Karpas-422 (cell line): ENCODE results near the gene TIMM44. TPM values are rescaled to one million over a fixed set of nuclear protein-coding genes. Genes with fewer than 3 reads are reported as not detected.

Source experiments
- DNase-seq: peaks from one replicate; pipeline ENCODE4 v3.0.0-alpha.2; 2015
- H2AFZ ChIP-seq: fragments of 200-600 bp; sonication (generic); 2 replicates; pipeline ENCODE4 v1.6.1; 2014; ENCODE audit warnings: antibody characterized with exemption, low read length, mixed read lengths
- H3K27ac ChIP-seq: fragments of 200-600 bp; sonication (generic); 2 replicates; pipeline ENCODE4 v1.5.1; 2014; ENCODE audit warnings: mild to moderate bottlenecking, low read length, moderate library complexity
- H3K27me3 ChIP-seq: fragments of 200-600 bp; sonication (generic); 2 replicates; pipeline ENCODE4 v1.6.1; 2014; ENCODE audit warnings: low read length, mixed read lengths
- H3K36me3 ChIP-seq: fragments of 200-600 bp; sonication (generic); 2 replicates; pipeline ENCODE4 v1.6.1; 2014; ENCODE audit warnings: low read length, mixed read lengths; ENCODE audit not compliant: insufficient read depth
- H3K4me1 ChIP-seq: fragments of 200-600 bp; sonication (generic); 2 replicates; pipeline ENCODE4 v1.6.1; 2014; ENCODE audit warnings: mild to moderate bottlenecking, low read length, mixed read lengths
- H3K4me2 ChIP-seq: fragments of 200-600 bp; sonication (generic); 2 replicates; pipeline ENCODE4 v1.6.1; 2014; ENCODE audit warnings: low read length, low read depth, mild to moderate bottlenecking; ENCODE audit not compliant: poor library complexity, severe bottlenecking
- H3K4me3 ChIP-seq: fragments of 200-600 bp; sonication (generic); 2 replicates; pipeline ENCODE4 v1.5.1; 2014; ENCODE audit warnings: mild to moderate bottlenecking, antibody characterized with exemption, low read length, mixed read lengths
- H3K79me2 ChIP-seq: fragments of 200-600 bp; sonication (generic); 2 replicates; pipeline ENCODE4 v1.6.1; 2014; ENCODE audit warnings: mild to moderate bottlenecking, low read length, mixed read lengths
- H3K9ac ChIP-seq: fragments of 200-600 bp; sonication (generic); 2 replicates; pipeline ENCODE4 v1.6.0; 2014; ENCODE audit warnings: low read length
- H3K9me2 ChIP-seq: fragments of 200-600 bp; sonication (generic), shearing (Covaris generic); replicated peaks from 2 replicates; pipeline ENCODE4 v1.6.0; 2014; ENCODE audit warnings: mild to moderate bottlenecking, low read length, moderate library complexity; ENCODE audit not compliant: insufficient read depth
- H3K9me3 ChIP-seq: fragments of 300-700, 200-600 bp; sonication (generic); 2 replicates; pipeline ENCODE4 v1.6.1; 2014; ENCODE audit warnings: low read length, mixed read lengths
- H4K20me1 ChIP-seq: fragments of 200-600 bp; sonication (generic); 2 replicates; pipeline ENCODE4 v1.6.1; 2014; ENCODE audit warnings: mild to moderate bottlenecking, antibody characterized with exemption, low read length, low read depth; ENCODE audit not compliant: insufficient read depth
- total RNA-seq: library from RNA; depleted of rRNA; stranded (reverse); fragments of >200 nt; shearing (Covaris generic); gene quantifications from 2 replicates; pipeline ENCODE4 v1.2.3, GENCODE V29; 2014; ENCODE audit warnings: low replicate concordance

Gene TIMM44
- total RNA-seq, 1 experiment from 2014 or later = 43.7 TPM

DNA sequence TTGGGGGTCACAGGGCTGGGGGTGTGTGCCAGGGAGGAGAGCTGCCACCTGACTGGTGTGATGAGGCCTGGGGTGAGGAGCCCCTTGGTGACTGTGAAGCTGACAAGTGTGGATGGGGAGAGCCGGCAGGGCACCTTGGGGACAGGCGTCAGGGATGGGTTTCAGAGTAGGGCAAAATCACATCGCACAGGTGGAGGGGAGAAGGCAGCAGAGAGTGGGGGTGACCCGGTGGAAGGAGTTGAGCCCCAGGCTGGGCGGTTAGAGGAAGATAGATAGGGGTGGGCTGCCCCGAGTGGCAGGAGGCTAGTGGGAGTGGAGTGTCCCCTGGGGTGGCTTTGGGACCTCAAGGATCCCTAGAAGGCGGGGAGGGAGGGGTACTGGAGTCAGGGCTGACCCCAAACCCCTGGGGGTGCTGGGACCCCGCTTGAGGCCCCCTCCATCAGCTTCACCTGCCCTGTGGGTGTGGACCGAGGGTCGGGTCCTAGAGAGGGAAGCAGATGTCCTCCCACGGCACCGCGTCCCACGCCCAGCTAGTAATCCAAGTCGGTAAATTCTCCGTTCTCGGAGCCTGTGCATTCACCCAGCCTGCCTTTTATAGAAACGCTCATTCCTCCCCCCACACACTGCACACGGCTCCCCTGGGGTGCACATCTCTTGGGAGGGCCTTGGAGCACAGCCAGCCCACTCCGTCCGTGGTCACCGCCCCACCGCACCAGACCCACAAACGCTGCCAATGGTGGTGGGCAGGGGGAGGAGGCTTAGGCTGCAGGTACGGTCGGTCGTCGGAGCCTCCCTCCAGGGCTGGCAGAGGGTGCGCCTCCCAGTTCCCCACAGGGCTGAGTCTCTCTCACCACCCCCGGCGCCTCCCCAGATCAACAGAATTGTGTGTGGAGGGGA is 19.9 kb downstream of the TIMM44 start:
- H4K20me1 ChIP-seq = peaks cover 36% of the 10 kb centered on the region; the same call in 1 of the 2 replicates
- H3K27ac ChIP-seq = no peak overlapping the region
- peak overlapping the region; percentile 1; the same call in 1 of the 2 replicates for H3K4me3 ChIP-seq
- no peaks in the 10 kb centered on the region for H3K27me3 ChIP-seq
- H3K36me3 ChIP-seq = 0 out of 2 replicates have a peak, but pooled peaks cover 4% of the 10 kb centered on the region
- DNase-seq = peak; percentile 72
- H3K9ac ChIP-seq = peak overlapping the region; percentile 52
- no peaks in the 10 kb centered on the region for H3K79me2 ChIP-seq
- no peaks in the 10 kb centered on the region for H3K9me2 ChIP-seq
- no peaks in the 10 kb centered on the region for H3K9me3 ChIP-seq
- H3K4me2 ChIP-seq = peak overlapping the region; percentile 52
- peaks cover 41% of the 10 kb centered on the region for H3K4me1 ChIP-seq
- H2AFZ ChIP-seq = no peak overlapping the region

DNA sequence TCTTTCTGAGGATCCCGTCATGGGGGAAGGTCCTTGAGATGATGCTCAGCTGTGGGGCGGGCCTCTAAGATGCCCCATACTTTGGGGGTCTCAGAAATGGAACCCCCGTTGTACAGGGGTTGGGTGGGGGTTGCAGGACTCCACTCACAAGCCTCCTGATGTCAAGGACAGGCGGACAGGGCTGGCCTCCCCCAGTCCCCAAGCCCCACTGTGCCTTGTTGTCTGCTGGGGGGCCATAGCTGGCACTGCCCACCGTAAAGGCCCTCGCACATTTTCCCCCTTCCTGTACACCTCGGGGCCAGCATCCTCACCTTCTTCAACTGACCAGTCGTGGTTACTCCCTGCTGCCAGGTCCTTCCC is 20.6 kb downstream of the TIMM44 start:
- Histone ChIP-seq H3K4me3 (no peak overlapping the region), H3K4me2 (peak overlapping the region; percentile 52), H3K79me2 (no peaks in the 10 kb centered on the region), H3K9me3 (no peaks in the 10 kb centered on the region), H3K36me3 (0 out of 2 replicates have a peak, but pooled peaks cover 4% of the 10 kb centered on the region), H2AFZ (no peak overlapping the region), H3K9me2 (no peaks in the 10 kb centered on the region), H4K20me1 (peaks cover 36% of the 10 kb centered on the region; the same call in 1 of the 2 replicates), H3K27ac (no peak overlapping the region), H3K9ac (peak overlapping the region; percentile 52; the same call in 1 of the 2 replicates), H3K4me1 (peaks cover 42% of the 10 kb centered on the region), H3K27me3 (no peaks in the 10 kb centered on the region)
- DNase-seq = no peak

DNA sequence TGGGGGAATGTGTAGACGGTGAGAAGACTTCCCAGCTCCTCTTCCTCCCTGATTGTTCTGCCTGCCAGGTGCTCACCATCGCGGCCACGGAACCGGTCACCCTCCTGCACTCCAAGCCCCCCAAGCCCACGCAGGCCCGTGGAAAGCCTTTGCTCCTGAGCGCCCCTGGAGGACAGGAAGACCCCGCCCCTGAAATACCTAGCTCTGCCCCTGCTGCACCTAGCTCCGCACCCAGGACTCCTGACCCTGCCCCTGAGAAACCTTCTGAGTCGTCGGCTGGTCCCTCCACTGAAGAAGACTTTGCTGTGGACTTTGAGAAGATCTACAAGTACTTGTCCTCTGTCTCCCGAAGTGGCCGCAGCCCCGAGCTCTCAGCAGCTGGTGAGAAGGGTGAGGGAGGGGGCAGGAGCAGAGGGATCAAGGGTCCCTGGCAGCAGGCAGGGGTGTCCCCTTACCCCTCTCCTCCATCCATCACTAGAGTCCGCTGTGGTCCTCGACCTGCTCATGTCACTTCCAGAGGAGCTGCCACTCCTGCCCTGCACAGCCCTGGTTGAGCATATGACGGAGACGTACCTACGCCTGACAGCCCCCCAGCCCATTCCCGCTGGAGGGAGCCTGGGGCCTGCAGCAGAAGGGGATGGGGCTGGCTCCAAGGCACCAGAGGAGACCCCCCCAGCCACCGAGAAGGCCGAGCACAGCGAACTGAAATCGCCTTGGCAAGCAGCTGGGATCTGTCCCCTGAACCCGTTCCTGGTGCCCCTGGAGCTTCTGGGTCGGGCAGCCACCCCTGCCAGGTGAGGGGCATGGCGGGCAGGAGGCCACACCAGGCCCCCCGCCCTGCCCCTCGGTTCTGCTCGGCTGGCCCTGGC is 21.3 kb downstream of the TIMM44 start:
- peak overlapping the region; percentile 87; the same call in 1 of the 2 replicates for H3K4me3 ChIP-seq
- H3K9ac ChIP-seq = peak overlapping the region; percentile 81
- H3K4me2 ChIP-seq = peak overlapping the region; percentile 93
- no peaks in the 10 kb centered on the region for H3K9me3 ChIP-seq
- H3K9me2 ChIP-seq = no peaks in the 10 kb centered on the region
- no peaks in the 10 kb centered on the region for H3K27me3 ChIP-seq
- DNase-seq = no peak
- H4K20me1 ChIP-seq = peaks cover 36% of the 10 kb centered on the region; the same call in 1 of the 2 replicates
- H3K79me2 ChIP-seq = no peaks in the 10 kb centered on the region
- no peak overlapping the region for H2AFZ ChIP-seq
- peaks cover 48% of the 10 kb centered on the region for H3K4me1 ChIP-seq
- no peak overlapping the region for H3K27ac ChIP-seq
- H3K36me3 ChIP-seq = 0 out of 2 replicates have a peak, but pooled peaks cover 4% of the 10 kb centered on the region

DNA sequence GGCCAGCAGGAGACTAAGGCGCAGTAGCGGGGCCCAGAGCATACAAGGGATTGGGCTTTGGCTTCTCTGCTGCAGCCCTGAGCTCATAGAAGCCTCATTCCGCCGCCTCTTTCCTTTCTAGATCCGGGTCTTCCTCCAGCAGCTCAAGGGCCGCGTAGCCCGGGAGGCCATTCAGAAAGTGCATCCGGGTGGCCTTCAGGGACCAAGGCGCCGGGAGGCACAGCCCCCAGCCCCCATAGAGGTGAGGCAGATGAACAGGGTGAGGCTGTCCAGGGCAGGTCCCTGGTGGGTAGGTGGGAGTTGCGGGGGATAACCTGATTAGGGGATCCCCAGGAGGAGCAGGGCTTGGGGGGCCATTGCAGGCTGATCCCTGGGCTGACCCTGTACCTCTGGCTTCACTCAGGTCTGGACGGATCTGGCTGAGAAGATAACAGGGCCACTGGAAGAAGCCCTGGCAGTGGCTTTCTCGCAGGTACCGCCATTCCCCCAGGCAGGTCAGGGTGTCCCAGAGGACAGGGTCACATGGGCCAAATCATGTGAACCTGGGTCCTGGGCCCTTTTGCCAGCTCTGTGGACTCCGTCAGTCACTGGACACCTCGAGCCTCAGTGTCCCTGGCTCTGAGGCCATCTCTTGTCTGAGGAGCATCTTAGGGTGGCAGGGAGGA is 22.0 kb downstream of the TIMM44 start:
- peaks cover 55% of the 10 kb centered on the region for H3K4me1 ChIP-seq
- peaks cover 36% of the 10 kb centered on the region; the same call in 1 of the 2 replicates for H4K20me1 ChIP-seq
- H3K27ac ChIP-seq = no peak overlapping the region
- no peaks in the 10 kb centered on the region for H3K9me3 ChIP-seq
- H3K9ac ChIP-seq = peak overlapping the region; percentile 81
- H2AFZ ChIP-seq = peak overlapping the region; percentile 62; the same call in 1 of the 2 replicates
- no peak for DNase-seq
- no peaks in the 10 kb centered on the region for H3K27me3 ChIP-seq
- 0 out of 2 replicates have a peak, but pooled peaks cover 4% of the 10 kb centered on the region for H3K36me3 ChIP-seq
- H3K9me2 ChIP-seq = no peaks in the 10 kb centered on the region
- peak overlapping the region; percentile 87 for H3K4me3 ChIP-seq
- peak overlapping the region; percentile 93 for H3K4me2 ChIP-seq
- H3K79me2 ChIP-seq = no peaks in the 10 kb centered on the region

DNA sequence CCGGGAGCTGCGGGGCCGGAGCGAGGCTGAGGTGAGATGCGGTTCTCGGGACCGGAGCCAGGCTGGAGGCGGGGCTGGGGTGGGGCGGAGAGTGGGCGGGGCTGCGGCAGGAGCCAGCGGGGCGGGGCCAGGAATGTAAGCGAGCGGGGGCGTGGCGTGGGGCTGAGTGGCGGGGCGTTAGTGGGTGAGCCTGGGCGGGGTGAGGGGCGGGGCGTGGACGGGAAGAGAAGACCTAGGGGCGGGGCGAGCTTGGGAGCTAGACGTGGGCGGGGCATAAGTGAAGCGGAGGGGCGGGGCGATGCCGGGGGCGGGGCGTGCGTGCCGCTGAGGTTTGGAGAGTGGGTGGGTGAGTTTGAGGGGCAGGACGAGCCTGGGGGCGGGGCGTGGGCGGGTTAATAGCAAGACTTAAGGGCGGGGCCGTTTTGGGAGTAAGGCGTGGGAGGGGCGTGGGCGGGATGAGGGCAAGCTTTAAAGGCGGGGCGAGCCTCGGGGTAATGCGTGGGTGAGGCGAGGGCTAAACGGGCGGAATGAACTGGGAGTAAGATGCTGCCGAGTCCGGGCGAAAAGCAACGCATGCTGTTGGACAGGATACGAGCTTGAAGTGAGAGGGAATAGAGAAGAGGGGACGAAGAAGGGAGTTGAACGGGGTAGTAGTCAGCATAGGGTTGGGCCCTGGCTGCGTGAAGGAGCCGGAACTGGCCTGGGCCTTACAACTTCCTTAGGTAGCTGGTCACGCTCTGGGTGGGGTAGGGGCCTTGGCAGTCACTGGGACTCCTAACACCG is 22.8 kb downstream of the TIMM44 start:
- H3K9me3 ChIP-seq = no peaks in the 10 kb centered on the region
- peak; percentile 99 for DNase-seq
- 0 out of 2 replicates have a peak, but pooled peaks cover 4% of the 10 kb centered on the region for H3K36me3 ChIP-seq
- no peaks in the 10 kb centered on the region for H3K9me2 ChIP-seq
- peak overlapping the region; percentile 93 for H2AFZ ChIP-seq
- no peaks in the 10 kb centered on the region for H3K27me3 ChIP-seq
- H3K9ac ChIP-seq = peak overlapping the region; percentile 86
- peaks cover 36% of the 10 kb centered on the region; the same call in 1 of the 2 replicates for H4K20me1 ChIP-seq
- H3K4me2 ChIP-seq = peak overlapping the region; percentile 95
- H3K4me3 ChIP-seq = peak overlapping the region; percentile 87
- H3K27ac ChIP-seq = no peak overlapping the region
- H3K4me1 ChIP-seq = peaks cover 58% of the 10 kb centered on the region
- H3K79me2 ChIP-seq = no peaks in the 10 kb centered on the region

DNA sequence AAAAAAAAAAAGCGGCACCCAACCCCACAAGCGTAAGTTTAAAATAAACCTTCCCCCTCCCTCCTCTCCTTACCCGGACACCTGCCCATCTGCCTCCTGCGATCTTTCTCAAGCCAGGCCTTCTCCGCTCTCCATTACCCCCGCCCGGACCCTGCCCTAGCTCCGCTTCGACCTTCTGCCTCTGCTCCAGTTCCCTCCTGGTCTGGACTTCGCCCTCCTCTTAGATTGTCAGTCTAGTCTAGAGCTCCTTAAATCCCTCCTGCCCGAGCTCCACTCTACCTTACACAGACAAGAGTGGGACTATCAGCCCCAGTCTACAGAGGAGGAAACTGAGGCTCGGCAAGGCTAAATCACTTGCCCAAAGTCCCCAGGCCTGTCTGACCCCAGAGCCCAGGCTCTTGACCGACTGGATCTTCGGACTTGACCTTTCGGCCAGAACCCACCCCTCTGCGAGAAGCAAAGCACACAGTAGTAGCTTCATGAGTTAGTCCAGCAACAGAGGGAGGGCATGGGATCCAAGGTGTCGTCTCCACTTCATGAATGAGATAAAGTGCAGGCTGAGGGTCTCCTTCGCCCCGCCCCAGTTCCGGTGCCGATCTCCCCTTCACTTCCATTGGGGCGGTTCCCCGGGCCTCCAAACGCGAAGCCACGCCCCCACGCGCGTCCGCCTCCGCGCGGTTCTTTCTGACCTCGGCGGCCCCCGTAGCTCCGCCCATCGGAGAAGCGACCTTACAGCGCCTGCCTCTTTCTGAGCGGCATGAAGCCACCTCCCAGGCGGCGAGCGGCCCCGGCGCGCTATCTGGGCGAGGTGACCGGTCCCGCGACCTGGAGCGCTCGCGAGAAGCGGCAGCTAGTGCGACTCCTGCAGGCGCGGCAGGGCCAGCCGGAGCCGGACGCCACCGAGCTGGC is 23.6 kb downstream of the TIMM44 start, which contains the start of gene SNAPC2:
SNAPC2 (plus strand) TSS at position 729 of the 909 bp plus-strand sequence; CDS start at position 758, 29 bp downstream.
- Histone ChIP-seq H4K20me1 (peaks cover 36% of the 10 kb centered on the region; the same call in 1 of the 2 replicates), H3K27me3 (no peaks in the 10 kb centered on the region), H3K4me1 (peaks cover 56% of the 10 kb centered on the region), H3K79me2 (no peaks in the 10 kb centered on the region), H3K9me2 (no peaks in the 10 kb centered on the region), H3K4me3 (peak within 1 kb of the TSS; percentile 87), H3K9ac (peak within 1 kb of the TSS; percentile 86), H2AFZ (peak within 1 kb of the TSS; percentile 93), H3K27ac (no peak within 1 kb of the TSS), H3K36me3 (0 out of 2 replicates have a peak, but pooled peaks cover 4% of the 10 kb centered on the region), H3K9me3 (no peaks in the 10 kb centered on the region), H3K4me2 (peak within 1 kb of the TSS; percentile 95)
- peak; percentile 96 for DNase-seq
